PC-9 (cell line): Measurements from ENCODE around the gene TMEM260. TPM values are rescaled to one million over a fixed set of nuclear protein-coding genes. Genes with fewer than 3 reads are reported as not detected.

Source experiments
- BruUV-seq: library from RNA; stranded (reverse); fragments of 400-500 nt; replicated peaks from 2 replicates; lab custom pipeline; 2021; lab: Mats Ljungman, UMichigan
- CTCF ChIA-PET: fragments of 300-600 bp; sonication (Branson Sonifier 250); formaldehyde crosslinking; loops from one replicate; lab custom pipeline; 2022; ENCODE audit warnings: antibody characterized with exemption; lab: Charles Lee
- POLR2A ChIA-PET: fragments of 300-600 bp; sonication (Branson Sonifier 250); formaldehyde crosslinking; loops from one replicate; lab custom pipeline; 2022; ENCODE audit warnings: antibody characterized with exemption; ENCODE audit not compliant: unreplicated experiment; lab: Charles Lee
- DNase-seq, 2 experiments: peaks; one replicate each; pipeline versions ENCODE4 v3.0.0 to v3.0.0-alpha.2; 2015 to 2022; ENCODE audit warnings: mixed read lengths in 1 of 2
- H2AFZ ChIP-seq: fragments of 200-600 bp; sonication (generic); 2 replicates; pipeline ENCODE4 v1.8.1; 2017; ENCODE audit warnings: antibody characterized with exemption
- H3F3A ChIP-seq: fragments of 200-600 bp; sonication (generic); 2 replicates; pipeline ENCODE4 v1.8.1; 2017; ENCODE audit warnings: antibody characterized with exemption, mild to moderate bottlenecking, low read depth; ENCODE audit not compliant: insufficient read depth
- H3K27ac ChIP-seq: fragments of 200-600 bp; sonication (generic); 2 replicates; pipeline ENCODE4 v1.6.1; 2016; ENCODE audit warnings: mixed run types
- H3K27me3 ChIP-seq: fragments of 200-600 bp; sonication (generic); 2 replicates; pipeline ENCODE4 v1.6.1; 2016; ENCODE audit warnings: low read depth, mixed run types; ENCODE audit not compliant: insufficient read depth
- H3K36me3 ChIP-seq: fragments of 200-600 bp; sonication (generic); 2 replicates; pipeline ENCODE4 v1.6.1; 2016; ENCODE audit warnings: low read depth, mixed run types
- H3K4me1 ChIP-seq: fragments of 200-600 bp; sonication (generic); replicated peaks from 2 replicates; pipeline ENCODE4 v1.6.1; 2016; ENCODE audit warnings: mixed run types; ENCODE audit not compliant: insufficient read depth
- H3K4me2 ChIP-seq: fragments of 200-600 bp; sonication (generic); 2 replicates; pipeline ENCODE4 v1.6.1; 2017; ENCODE audit warnings: mixed run types
- H3K4me3 ChIP-seq: fragments of 200-600 bp; sonication (generic); 2 replicates; pipeline ENCODE4 v1.6.1; 2016; ENCODE audit warnings: mixed run types
- H3K79me2 ChIP-seq: fragments of 200-600 bp; sonication (generic); 2 replicates; pipeline ENCODE4 v1.6.1; 2017; ENCODE audit warnings: low read depth, mixed run types
- H3K9me2 ChIP-seq: fragments of 200-600 bp; sonication (generic); 2 replicates; pipeline ENCODE4 v1.8.1; 2017; ENCODE audit warnings: mild to moderate bottlenecking; ENCODE audit not compliant: insufficient read depth
- H3K9me3 ChIP-seq: fragments of 200-600 bp; sonication (generic); 2 replicates; pipeline ENCODE4 v1.8.1; 2016; ENCODE audit warnings: low read depth; ENCODE audit not compliant: insufficient read depth
- H4K20me1 ChIP-seq: fragments of 200-600 bp; sonication (generic); 2 replicates; pipeline ENCODE4 v1.8.1; 2017; ENCODE audit not compliant: insufficient read depth
- CTCF ChIP-seq: fragments of 200-600 bp; sonication (generic); conservative IDR thresholded peaks from 2 replicates; pipeline ENCODE4 v1.6.1; 2017; ENCODE audit warnings: mixed run types, antibody characterized with exemption, mild to moderate bottlenecking, moderate library complexity
- EZH2 ChIP-seq: fragments of 200-600 bp; sonication (generic); IDR thresholded peaks from 2 replicates; pipeline ENCODE4 v1.8.0; 2017; ENCODE audit warnings: antibody characterized with exemption, low read depth
- intact Hi-C: fragments of 100-400 bp; cut with micrococcal nuclease; formaldehyde crosslinking; loops from one replicate; pipeline ENCODE4 v1.10.0; 2022; ENCODE audit not compliant: unreplicated experiment
- total RNA-seq: library from RNA; stranded (reverse); gene quantifications from 2 replicates; pipeline ENCODE4 v1.2.3, GENCODE V29; 2021

The TMEM260 gene
- total RNA-seq, 1 experiment from 2014 or later: 12.4 TPM

GRCh38 chr14:56552615-56553014, 27.0 kb upstream of the TMEM260 start:
- POLR2A ChIA-PET: no interaction called here
- CTCF ChIA-PET: no interaction called here
- H3K4me2 ChIP-seq: no peak overlapping the region
- H4K20me1 ChIP-seq: no peaks in the 10 kb centered on the region
- H3K27ac ChIP-seq: no peak overlapping the region
- DNase-seq: no peak
- no peak overlapping the region for H2AFZ ChIP-seq
- H3K36me3 ChIP-seq: no peaks in the 10 kb centered on the region
- H3K4me3 ChIP-seq: no peak overlapping the region
- H3K9me2 ChIP-seq: no peaks in the 10 kb centered on the region
- no peaks in the 10 kb centered on the region for H3K79me2 ChIP-seq
- no peaks in the 10 kb centered on the region for H3K27me3 ChIP-seq
- intact Hi-C loops: loop anchor here (10.0 kb wide), 1 partner anchor 762 kb away; no protein-coding TSS in a partner anchor
- H3K9me3 ChIP-seq: no peaks in the 10 kb centered on the region
- H3F3A ChIP-seq: no peaks in the 10 kb centered on the region
- BruUV-seq: no TSS peak
- no peak for TF ChIP-seq EZH2
- TF ChIP-seq CTCF: no peak
- H3K4me1 ChIP-seq: peaks cover 10% of the 10 kb centered on the region; the same call in 1 of the 2 replicates

- intact Hi-C loops: loop anchor here (10.0 kb wide), 1 partner anchor 760 kb away; no protein-coding TSS in a partner anchor
- no peak overlapping the region for H2AFZ ChIP-seq
- H3K27me3 ChIP-seq: no peaks in the 10 kb centered on the region
- no peak overlapping the region for H3K4me2 ChIP-seq
- no peak for DNase-seq
- H3K4me1 ChIP-seq: peaks cover 10% of the 10 kb centered on the region; the same call in 1 of the 2 replicates
- no peaks in the 10 kb centered on the region for H3K9me2 ChIP-seq
- no peaks in the 10 kb centered on the region for H4K20me1 ChIP-seq
- ChIA-PET CTCF (no interaction called here), POLR2A (no interaction called here)
- no peaks in the 10 kb centered on the region for H3F3A ChIP-seq
- BruUV-seq: no TSS peak
- TF ChIP-seq EZH2: no peak
- H3K79me2 ChIP-seq: no peaks in the 10 kb centered on the region
- H3K27ac ChIP-seq: no peak overlapping the region
- H3K9me3 ChIP-seq: no peaks in the 10 kb centered on the region
- H3K36me3 ChIP-seq: no peaks in the 10 kb centered on the region
- no peak overlapping the region for H3K4me3 ChIP-seq
Observed at GRCh38 chr14:56554301-56554700, 25.3 kb upstream of the TMEM260 start.

- H3F3A ChIP-seq: no peaks in the 10 kb centered on the region
- H3K4me1 ChIP-seq: peaks cover 10% of the 10 kb centered on the region; the same call in 1 of the 2 replicates
- TF ChIP-seq CTCF (peak; percentile 80), EZH2 (no peak)
- BruUV-seq: no TSS peak
- H2AFZ ChIP-seq: peak overlapping the region; percentile 32
- no peaks in the 10 kb centered on the region for H3K79me2 ChIP-seq
- H3K4me2 ChIP-seq: 0 out of 2 replicates have a peak overlapping the region, but pooled peaks have one; percentile 16
- H4K20me1 ChIP-seq: no peaks in the 10 kb centered on the region
- no peaks in the 10 kb centered on the region for H3K9me3 ChIP-seq
- CTCF ChIA-PET: no interaction called here
- H3K27me3 ChIP-seq: no peaks in the 10 kb centered on the region
- H3K4me3 ChIP-seq: no peak overlapping the region
- H3K27ac ChIP-seq: no peak overlapping the region
- POLR2A ChIA-PET: no interaction called here
- DNase-seq: peak in 1 of 2 experiments; percentile 71
- H3K36me3 ChIP-seq: no peaks in the 10 kb centered on the region
- intact Hi-C loops: loop anchor here (5.0 to 10.0 kb wide), 2 partner anchors 646 to 759 kb away; no protein-coding TSS in a partner anchor
- no peaks in the 10 kb centered on the region for H3K9me2 ChIP-seq
Observed at GRCh38 chr14:56555921-56556570, 23.6 kb upstream of the TMEM260 start.
